ENCODE measurements around the gene LRRC36.

LRRC36 gene

GRCh38 chr16:67390816-67391423 lies 64.3 kb downstream of the LRRC36 start:
- DNase-seq (ENCODE audit: low read depth, low spot score) = no peak

DNA sequence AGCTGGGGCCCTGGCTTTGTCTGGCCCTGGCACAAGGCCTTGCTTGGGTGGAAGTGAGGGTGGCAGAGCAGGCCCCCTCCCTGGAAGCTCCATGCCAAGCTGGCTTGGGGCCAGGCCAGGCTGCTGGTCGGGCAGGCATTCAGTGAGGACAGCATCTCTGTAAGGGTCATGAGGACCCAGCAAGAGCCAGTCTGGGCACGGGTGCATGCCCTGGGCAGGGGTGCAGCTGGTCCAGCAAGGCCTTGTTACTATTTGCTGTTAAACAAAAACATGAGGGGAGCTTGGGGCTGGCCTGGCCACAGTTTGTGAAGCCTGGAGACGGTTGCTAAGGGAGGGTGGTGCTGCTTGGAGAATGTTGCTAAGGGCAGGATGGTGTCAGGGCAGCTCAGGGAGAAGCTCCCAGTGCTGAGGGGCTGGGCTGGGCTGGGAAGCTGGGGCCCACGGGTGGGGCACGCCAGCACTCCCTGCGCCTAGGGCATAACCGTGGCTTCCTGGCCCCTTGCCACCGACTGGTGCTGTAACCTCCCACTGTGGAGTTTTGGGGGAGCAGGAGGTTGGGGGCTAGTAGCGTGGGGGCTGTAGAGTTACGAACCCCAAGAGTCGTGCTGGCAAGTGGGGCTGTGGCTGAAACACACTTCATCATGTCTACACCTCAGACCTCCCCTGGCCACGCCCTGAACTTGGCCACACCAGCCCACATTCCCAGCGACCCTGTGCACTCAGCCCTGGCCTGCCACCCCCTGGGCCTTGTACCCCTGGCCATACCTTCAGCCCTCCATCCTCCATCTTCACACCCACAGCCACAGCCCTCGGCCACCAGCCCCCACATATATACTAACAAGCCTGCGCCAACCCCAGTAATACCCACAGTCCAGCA lies 65.0 kb downstream of the LRRC36 start:
- DNase-seq (ENCODE audit: low read depth, low spot score) = no peak

GRCh38 chr16:67392301-67393059 lies 65.9 kb downstream of the LRRC36 start:
- no peak for DNase-seq (ENCODE audit: low read depth, low spot score)

- peak; percentile 82 for DNase-seq (ENCODE audit: low read depth, low spot score)
These were observed 66.6 kb downstream of the LRRC36 start, which contains the start of gene TPPP3 for GRCh38 chr16:67393111-67393787. Gene TPPP3, minus strand, starts transcription at chr16:67393498. Its CDS starts 2,387 bp downstream, at chr16:67391111.

DNA sequence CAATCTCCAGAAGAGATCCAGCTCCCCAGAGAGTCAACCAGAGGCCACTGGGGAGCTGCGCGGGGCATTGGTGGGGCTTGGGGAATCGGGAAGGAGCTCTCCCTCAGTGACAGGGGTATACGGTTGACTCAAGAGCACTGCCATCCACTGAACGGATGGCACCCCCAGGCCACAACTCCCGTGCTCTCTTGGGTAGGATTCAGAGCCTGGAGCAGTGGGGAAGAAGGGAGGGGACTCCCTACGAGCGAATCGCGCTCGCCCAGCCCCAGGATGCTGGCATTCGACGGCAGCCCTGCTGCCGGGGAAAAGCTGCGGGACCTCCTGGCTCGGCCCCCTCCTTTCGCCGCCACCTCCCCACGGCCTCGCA lies 67.2 kb downstream of the LRRC36 start:
- peak; percentile 41 for DNase-seq (ENCODE audit: low read depth, low spot score)

DNA sequence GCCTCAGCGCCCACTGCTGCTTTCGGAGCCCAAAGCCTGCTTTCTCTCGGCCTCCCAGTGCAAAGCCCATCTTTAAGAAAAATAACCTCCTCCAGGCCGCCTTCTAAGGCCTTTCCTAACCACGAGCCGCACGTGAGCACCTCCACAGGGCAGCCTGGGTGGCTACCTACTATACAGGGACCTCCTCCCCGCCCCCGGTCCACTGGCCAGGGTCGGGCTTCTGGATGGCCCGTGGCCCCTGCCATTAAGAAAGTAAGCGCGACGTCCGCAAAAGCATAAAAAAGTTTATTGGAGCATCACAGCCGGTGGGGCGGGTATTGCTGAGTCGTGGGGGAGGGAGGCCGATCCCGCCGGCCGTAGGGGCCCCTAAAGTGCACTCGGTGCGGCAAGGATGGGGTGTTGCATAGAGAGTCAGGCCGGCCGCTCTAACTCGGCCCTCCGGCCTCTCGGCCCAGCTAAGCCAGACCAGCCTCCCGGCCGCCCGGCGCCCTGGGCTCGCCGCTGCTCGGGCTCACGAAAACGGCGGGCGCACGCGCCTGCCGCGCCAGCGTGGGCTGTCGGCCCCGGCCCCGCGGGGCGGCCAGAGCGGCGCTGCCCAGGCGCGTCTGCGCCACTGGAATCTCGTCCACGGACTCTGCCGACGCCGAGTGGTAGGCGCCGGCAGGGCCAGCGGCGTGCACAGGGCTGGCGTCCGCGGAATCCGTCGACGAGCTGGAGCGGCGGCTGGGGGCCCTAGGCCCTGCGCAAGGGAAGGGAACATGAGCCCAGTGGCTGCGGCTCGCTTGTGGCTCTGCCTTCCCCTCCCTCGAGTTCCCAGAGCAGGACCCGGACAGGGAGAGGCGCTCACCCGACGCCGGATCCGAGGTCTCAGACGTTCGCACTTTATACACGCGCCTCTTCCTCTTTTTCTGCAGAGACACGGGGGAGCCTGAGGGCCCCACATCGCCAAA lies 67.8 kb downstream of the LRRC36 start:
- peak; percentile 52 for DNase-seq (ENCODE audit: low read depth, low spot score)

- DNase-seq (ENCODE audit: low read depth, low spot score) = no peak
These were observed 68.5 kb downstream of the LRRC36 start for GRCh38 chr16:67395105-67395457.

DNA sequence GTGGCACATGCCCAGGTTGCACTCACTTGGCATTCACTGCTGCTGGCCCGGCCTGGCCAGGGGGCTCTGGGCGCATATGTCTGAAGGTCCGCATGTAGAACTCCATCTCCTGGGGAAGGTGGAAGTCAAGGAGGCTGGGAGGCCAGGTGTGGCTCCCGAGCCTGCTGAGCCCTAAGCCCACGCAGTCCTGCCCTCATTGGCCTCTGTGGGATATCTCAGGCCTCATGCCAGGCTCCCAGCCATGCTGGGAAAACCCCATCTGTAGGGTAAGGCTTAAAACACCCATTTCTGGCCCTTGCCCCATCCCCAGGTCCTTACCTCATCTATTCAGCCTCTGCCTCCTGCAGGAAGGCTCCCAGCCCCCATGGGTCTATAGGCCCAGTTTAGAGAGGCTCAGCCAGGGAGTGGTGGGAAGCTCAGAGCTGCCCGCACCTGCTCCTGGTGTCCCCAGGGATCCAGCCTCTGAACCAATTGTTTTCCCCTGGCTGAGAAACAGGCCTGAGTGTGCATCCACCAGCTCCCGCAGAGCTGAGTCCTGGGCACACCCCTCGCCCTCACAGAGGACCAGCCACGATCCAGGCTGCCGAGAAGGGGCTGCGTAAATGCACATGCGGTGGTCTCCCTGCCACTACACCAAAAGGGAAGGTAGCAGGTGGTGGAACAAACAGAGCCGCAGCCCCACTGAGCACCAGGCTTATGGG lies 69.0 kb downstream of the LRRC36 start:
- no peak for DNase-seq (ENCODE audit: low read depth, low spot score)

DNA sequence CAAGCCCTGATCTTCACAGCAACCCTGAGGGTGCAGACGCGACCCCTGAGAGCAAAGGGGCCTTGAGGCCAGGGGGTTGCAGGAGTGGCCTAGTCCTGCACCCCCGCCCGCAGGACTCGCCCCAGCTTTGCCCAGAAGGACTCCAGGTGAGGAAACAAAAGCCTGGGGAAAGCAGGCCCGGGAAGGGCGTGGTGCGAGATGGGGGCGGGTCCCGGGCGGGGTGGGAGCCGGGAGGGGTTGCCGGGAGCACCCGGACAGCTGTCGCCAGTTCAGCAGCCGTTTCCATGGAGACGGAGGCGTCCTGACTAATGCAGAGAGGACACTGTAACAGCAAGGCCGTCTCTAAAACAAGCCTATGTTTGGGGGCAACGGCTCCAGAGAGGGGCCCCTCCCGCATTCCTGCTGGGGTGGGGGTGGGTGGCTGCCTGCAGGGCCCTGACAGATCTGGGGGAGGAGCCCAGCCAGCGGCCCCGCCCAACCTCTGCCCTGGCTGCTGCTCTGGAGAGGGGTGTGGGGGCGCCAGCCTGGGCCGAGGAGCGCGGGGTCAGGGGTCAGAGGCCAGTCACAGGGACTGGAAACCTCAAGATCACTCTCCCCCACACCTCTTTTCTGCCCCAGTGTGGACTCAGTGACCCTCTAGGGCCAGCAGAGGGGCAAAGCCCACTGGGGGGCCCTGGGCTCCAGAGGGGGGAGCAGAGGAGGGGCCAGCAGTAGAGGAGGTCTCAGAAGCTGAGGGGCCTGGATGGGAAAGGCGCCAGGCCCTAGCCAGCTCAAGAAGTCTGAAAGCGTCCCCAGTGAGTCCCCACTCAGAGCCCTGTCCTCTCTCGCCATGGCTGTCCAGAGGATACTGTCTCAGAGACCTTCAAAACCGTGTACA lies 69.8 kb downstream of the LRRC36 start:
- DNase-seq (ENCODE audit: low read depth, low spot score) = peak; percentile 76

DNA sequence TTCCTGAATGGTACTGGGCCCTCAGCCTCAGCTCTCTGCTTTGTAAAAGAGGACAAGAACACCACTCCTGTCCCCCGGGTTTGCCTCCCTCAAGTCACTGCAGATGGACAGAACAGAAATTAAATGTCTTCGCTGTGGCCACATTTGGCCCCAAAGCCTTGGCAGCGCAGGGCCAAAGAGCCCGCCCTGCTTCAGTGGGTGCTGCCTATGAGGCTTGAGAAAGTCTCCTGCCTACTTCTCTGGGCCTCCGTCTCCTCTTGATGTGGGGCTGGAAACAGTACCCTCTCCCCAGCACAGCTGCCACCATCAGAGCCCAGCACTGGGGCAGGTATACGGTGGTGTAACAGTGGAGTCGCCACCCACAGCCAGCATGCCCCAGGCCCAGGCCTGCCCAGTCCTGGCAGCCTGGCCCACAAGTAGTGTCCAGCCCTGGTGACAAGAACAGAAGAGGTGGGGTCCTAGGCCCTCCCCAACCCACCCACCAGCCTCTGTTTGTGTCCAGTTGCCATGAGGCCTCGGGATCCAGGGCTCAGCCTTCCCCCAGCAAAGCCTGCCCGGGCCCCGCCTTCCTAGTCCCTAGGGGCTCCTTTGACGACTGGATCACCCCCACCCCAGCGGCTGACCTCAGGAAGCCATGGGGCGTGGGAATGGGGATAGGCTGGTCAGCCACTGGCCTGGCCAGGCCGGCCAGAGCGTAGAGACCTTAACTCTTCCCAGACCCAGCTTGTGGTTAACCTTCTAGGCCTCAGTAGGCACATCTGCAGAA lies 70.6 kb downstream of the LRRC36 start:
- DNase-seq (ENCODE audit: low read depth, low spot score) = no peak

DNA sequence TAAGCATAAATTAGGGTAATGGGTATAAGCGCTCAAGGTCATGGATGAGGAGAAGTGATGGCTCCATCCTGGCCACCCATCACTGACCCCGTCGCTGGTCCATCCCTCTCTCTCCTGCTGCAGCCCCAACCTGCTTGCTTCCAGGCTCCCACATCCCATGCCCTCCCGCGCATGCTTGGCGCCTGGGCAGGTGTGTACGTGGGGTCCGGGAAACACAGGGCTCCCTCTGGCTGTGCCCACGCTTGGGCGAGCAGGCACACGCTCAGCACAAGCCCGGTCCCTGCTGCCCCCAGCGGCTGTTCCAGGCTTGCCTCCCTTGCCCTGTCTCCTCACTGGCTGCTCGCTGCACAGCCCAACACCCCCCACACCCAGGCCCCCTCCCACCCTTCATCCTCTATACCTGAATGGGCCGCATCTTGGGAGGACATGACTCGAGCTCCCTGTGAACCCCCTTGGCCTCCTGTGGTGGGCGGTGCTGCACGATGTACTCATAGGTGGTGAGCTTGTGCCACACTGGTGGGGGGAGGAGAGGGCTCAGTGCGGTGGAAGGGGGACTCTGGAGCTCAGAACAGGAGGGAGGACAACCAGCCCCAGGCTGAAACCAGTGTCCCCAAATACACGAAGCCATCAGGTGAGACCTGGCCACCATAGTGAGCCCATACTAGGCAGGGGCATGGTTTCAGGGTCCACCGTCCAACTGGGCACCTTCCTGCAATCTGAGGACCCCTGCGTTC lies 71.4 kb downstream of the LRRC36 start:
- DNase-seq (ENCODE audit: low read depth, low spot score) = no peak

DNA sequence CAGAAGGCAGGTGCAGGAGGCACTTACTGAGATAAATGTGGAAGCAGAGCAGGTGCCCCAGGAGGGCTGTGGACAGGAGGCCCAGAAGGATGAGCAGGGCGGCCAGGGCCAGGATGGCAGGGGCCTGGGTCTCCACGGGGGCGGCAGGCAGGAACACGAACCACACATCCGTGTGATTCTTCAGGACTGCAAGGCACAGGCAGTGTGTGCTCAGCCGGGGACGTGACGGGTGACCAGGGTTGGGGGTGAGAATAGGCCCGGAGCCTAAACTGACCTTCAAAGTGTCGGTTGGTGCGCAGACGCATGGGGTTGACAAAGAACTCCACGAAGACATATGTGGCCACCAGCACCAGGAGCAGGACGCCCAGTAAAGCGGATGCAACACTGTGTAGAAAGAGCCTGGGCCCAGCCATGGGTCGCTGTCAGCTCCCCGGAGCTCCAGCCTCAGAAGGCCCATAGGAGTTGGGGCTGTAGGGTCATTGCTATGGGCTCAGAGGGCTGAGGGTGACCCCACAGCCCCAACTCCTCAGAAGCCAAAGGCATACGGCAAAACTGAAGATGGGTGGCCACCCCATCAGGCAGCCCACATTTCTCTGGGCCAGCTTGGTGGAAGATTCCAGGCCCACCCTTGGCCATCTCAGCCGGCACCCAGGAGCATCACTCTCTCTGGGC lies 72.1 kb downstream of the LRRC36 start:
- no peak for DNase-seq (ENCODE audit: low read depth, low spot score)

DNA sequence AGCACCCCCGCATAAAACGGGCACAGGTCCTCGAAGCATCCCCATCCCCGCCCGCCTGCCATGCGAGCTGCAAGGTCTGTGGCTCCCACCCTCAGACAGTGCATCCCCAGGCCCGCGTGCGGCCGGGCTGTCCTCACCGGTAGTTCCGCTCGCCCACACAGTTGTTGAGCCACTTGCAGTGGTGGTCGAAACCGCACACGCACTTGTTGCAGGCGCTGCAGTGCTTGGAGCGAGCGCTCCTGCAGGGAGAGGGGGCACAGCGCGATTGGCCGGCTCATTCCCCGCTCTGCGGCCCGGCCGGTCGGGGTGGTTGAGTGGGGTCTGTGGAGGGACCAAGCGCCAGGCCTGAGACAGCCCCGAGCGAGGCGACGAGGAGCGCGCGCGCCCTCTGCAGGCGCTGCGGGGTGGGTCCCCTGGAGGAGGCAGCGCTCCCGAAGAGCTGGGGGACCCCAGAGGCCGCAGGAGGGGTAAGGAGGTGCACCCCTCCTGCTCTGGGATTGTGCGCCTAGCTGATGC lies 72.7 kb downstream of the LRRC36 start:
- peak; percentile 86 for DNase-seq (ENCODE audit: low read depth, low spot score)

GRCh38 chr16:67399749-67400704 lies 73.4 kb downstream of the LRRC36 start:
- DNase-seq (ENCODE audit: low read depth, low spot score) = no peak

DNA sequence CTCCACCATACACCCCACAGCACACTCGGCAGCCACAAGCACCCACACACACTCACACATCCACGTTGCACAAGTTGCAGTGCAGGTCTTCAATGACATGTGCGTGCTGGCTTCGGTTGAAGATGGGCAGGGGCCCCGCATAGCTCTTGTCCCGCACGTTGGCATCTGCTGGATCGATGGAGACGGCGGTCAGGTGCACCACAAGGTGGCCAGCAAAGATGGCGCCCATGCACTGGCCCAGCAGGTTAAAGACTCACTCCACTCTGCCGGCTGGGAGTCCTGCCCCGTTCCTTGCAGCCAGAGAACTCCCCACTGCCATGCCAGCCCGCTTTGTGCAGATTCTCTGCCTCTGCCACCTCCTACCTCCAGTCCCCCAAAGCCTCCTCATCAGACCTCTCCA lies 74.3 kb downstream of the LRRC36 start:
- no peak for DNase-seq (ENCODE audit: low read depth, low spot score)
